ENCODE data around the gene ZNF662.
A peak's percentile ranks its signal among the peaks of the same experiment; 100 is the strongest.

Gene ZNF662

DNA sequence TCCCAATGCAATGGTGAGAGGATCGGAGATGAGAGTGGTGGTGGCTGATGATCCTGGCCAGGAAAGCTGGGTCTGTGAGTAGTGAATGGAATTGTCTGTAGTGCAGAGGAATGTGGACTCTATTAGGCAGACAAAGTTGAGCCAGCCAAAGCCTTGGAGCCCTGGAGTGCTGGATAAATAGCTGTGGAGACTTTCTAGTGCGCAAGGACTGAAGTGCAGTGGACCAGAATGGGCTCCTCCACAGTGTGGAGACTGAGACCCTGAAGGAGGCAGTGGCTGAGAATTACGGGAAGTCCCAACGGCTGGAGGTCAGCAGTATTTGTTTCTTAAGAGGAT is 874 bp downstream of the ZNF662 start:
- Histone ChIP-seq H3K36me3 (replicated peaks) (no peaks in the 10 kb centered on the region), H3K4me3 (ENCODE audit: low read depth, low read length) (peak overlapping the region; percentile 59), H3K27me3 (replicated peaks) (peaks cover 2% of the 10 kb centered on the region), H3K27ac (no peak overlapping the region)
- no peak for DNase-seq
- TF ChIP-seq, protein P1, sequence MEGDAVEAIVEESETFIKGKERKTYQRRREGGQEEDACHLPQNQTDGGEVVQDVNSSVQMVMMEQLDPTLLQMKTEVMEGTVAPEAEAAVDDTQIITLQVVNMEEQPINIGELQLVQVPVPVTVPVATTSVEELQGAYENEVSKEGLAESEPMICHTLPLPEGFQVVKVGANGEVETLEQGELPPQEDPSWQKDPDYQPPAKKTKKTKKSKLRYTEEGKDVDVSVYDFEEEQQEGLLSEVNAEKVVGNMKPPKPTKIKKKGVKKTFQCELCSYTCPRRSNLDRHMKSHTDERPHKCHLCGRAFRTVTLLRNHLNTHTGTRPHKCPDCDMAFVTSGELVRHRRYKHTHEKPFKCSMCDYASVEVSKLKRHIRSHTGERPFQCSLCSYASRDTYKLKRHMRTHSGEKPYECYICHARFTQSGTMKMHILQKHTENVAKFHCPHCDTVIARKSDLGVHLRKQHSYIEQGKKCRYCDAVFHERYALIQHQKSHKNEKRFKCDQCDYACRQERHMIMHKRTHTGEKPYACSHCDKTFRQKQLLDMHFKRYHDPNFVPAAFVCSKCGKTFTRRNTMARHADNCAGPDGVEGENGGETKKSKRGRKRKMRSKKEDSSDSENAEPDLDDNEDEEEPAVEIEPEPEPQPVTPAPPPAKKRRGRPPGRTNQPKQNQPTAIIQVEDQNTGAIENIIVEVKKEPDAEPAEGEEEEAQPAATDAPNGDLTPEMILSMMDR (IDR thresholded peaks at IDR 0.05; ENCODE audit: low read depth, low read length, missing control alignments) = no peak
- in situ Hi-C loops (cut with HindIII; ENCODE audit: low pct_ligation_motif_present, low sequenced_read_pairs) = no loop called here

DNA sequence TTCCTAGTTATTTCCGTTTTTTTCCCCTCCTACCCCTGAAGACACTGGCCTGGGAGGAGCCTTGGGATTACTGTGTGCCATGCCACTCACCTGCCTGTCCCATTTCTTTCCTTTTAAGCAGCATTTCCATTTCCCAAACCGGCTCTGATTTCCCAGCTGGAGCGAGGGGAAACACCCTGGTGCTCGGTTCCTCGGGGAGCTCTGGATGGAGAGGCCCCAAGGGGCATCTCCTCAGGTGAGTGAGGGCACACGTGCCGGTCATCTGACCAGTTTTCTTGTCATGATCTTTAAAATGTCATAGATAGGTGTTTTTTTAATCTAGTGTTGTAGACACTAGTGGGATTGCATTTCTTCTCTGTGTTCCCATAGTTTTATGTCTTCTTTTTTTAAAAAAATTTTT is 2.7 kb downstream of the ZNF662 start:
- Histone ChIP-seq H3K36me3 (replicated peaks) (no peaks in the 10 kb centered on the region), H3K27ac (no peak overlapping the region), H3K27me3 (replicated peaks) (peaks cover 2% of the 10 kb centered on the region), H3K4me3 (ENCODE audit: low read depth, low read length) (no peak overlapping the region)
- TF ChIP-seq, protein P1 (IDR thresholded peaks at IDR 0.05; ENCODE audit: low read depth, low read length, missing control alignments) = no peak
- no peak for DNase-seq
- in situ Hi-C loops (cut with HindIII; ENCODE audit: low pct_ligation_motif_present, low sequenced_read_pairs) = no loop called here

DNA sequence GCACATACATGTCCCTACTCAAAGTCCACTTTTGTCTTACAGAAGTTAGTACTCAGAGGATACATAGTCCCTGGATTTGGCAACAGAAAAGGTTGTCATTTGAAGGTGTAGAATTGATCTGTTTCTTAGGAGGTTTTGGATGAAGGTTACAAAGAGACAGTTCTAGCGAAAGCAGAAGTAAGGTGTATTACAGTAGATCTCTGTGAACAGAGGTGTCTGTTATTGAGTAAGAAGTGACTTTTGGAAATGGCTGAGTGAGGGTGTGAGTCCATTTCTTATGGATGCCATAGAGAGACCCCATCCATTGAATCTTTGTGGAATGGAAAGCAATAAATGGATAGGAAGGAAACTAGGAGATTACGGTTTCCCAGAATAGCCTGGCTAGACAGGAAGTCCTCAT is 5.6 kb downstream of the ZNF662 start:
- DNase-seq = no peak
- in situ Hi-C loops (cut with HindIII; ENCODE audit: low pct_ligation_motif_present, low sequenced_read_pairs) = no loop called here
- H3K36me3 ChIP-seq (replicated peaks) = no peaks in the 10 kb centered on the region
- H3K4me3 ChIP-seq (ENCODE audit: low read depth, low read length) = no peak overlapping the region
- H3K27ac ChIP-seq = no peak overlapping the region
- no peaks in the 10 kb centered on the region for H3K27me3 ChIP-seq (replicated peaks)
- TF ChIP-seq, protein P1 (IDR thresholded peaks at IDR 0.05; ENCODE audit: low read depth, low read length, missing control alignments) = no peak

DNA sequence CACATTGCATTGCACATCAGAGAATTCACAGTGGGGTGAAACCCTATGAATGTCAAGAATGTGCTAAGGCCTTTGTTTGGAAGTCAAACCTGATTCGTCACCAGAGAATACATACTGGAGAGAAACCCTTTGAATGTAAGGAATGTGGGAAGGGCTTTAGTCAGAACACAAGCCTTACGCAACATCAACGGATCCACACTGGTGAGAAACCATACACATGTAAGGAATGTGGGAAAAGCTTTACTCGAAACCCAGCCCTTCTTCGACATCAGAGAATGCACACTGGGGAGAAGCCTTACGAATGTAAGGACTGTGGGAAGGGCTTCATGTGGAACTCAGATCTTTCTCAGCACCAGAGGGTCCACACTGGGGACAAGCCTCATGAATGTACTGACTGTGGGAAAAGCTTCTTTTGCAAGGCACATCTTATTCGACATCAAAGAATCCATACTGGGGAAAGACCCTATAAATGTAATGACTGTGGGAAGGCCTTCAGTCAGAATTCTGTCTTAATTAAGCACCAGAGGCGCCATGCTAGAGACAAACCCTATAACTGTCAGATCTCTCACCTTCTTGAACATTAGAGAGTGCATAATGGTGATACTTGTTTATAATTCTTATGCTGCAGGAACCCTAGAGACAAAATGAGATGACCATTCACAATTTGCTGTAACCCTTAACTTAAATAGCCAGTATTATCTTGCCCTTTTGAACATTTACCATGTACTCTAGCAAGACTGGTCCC is 9.0 kb downstream of the ZNF662 start:
- H3K36me3 ChIP-seq (replicated peaks) = no peaks in the 10 kb centered on the region

DNA sequence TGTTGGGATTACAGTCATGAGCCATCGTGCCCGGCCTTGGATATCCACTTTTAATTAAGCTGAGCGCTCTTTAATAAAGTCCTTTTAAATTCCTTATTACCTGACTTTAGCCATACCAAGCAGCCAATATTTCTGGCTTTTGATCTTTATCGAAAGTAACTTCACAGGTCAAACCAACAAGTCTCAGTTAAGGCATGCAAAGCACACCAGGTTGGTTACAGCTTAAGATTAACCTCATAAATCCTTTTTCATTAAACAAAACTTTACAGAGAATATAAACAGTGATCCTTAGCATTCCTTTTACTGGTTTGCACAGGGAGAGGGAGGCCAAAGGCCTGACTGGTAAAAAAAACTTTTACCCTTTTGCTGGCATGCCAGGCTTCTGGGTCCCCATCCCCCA is 17.7 kb downstream of the ZNF662 start:
- TF ChIP-seq, protein P1 (IDR thresholded peaks at IDR 0.05; ENCODE audit: low read depth, low read length, missing control alignments) = no peak
- Histone ChIP-seq H3K27me3 (replicated peaks) (no peaks in the 10 kb centered on the region), H3K36me3 (replicated peaks) (no peaks in the 10 kb centered on the region), H3K27ac (no peak overlapping the region), H3K4me3 (ENCODE audit: low read depth, low read length) (no peak overlapping the region)
- in situ Hi-C loops (cut with HindIII; ENCODE audit: low pct_ligation_motif_present, low sequenced_read_pairs) = no loop called here
- no peak for DNase-seq

More for the DNA sequence above, 9.0 kb downstream of the ZNF662 start:
- TF ChIP-seq, protein P1 (IDR thresholded peaks at IDR 0.05; ENCODE audit: low read depth, low read length, missing control alignments) = no peak
- in situ Hi-C loops (cut with HindIII; ENCODE audit: low pct_ligation_motif_present, low sequenced_read_pairs) = no loop called here
- Histone ChIP-seq H3K4me3 (ENCODE audit: low read depth, low read length) (no peak overlapping the region), H3K27ac (no peak overlapping the region), H3K27me3 (replicated peaks) (no peaks in the 10 kb centered on the region)
- DNase-seq = no peak

DNA sequence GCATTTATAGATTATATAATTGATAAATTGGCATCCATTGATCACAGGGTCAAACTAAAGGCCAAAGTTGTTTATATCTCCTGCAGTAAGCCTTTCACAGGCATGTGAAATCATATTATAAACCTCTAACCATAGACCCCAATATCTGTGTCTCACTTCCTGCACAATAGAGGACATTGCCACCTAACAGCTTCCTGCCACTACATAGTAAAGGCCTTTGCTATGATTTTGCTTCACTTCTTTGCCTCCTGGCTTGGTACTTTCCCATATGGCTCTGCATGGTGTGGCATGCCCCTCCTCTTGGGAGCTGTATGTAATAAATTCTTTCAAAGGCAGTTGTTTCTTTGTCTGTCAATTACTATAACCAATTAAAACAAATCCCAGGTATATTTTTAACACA is 20.4 kb downstream of the ZNF662 start:
- in situ Hi-C loops (cut with HindIII; ENCODE audit: low pct_ligation_motif_present, low sequenced_read_pairs) = no loop called here
- no peak for DNase-seq
- no peaks in the 10 kb centered on the region for H3K27me3 ChIP-seq (replicated peaks)
- no peak overlapping the region for H3K4me3 ChIP-seq (ENCODE audit: low read depth, low read length)
- no peak overlapping the region for H3K27ac ChIP-seq
- H3K36me3 ChIP-seq (replicated peaks) = no peaks in the 10 kb centered on the region
- TF ChIP-seq, protein P1 (IDR thresholded peaks at IDR 0.05; ENCODE audit: low read depth, low read length, missing control alignments) = no peak

Data from brain microvascular endothelial cell (primary cell).